ENCODE data around the gene TMPRSS3.

DNA sequence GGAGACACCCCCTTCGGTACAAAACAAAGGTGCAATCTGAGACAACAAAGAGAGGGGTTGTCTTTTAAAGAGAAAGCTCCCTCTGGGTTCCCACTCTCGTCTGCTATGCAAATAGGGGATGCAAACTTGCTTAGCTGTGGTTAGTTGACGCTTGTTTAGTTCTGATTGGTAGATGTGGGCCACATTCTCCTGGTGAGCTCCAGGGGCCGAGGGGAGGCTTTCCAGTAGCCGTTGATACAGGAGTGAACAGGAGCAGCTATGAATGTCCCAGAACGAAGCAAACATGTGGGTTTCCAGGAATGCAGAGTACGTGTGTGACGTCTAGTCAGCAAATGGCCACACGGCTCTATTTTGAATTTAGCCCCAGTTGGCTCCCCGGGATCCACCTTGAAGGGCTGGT is 59.8 kb downstream of the TMPRSS3 start:
- TF ChIP-seq, protein P1, sequence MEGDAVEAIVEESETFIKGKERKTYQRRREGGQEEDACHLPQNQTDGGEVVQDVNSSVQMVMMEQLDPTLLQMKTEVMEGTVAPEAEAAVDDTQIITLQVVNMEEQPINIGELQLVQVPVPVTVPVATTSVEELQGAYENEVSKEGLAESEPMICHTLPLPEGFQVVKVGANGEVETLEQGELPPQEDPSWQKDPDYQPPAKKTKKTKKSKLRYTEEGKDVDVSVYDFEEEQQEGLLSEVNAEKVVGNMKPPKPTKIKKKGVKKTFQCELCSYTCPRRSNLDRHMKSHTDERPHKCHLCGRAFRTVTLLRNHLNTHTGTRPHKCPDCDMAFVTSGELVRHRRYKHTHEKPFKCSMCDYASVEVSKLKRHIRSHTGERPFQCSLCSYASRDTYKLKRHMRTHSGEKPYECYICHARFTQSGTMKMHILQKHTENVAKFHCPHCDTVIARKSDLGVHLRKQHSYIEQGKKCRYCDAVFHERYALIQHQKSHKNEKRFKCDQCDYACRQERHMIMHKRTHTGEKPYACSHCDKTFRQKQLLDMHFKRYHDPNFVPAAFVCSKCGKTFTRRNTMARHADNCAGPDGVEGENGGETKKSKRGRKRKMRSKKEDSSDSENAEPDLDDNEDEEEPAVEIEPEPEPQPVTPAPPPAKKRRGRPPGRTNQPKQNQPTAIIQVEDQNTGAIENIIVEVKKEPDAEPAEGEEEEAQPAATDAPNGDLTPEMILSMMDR (IDR thresholded peaks at IDR 0.05), result no peak
- TF ChIP-seq POLR2AphosphoS5 (IDR thresholded peaks at IDR 0.05), result no peak
